K562 (cell line): ENCODE results near the gene FKRP. TPM values are rescaled to one million over a fixed set of nuclear protein-coding genes. Genes with fewer than 3 reads are reported as not detected.

Source experiments
- BRD9 ChIP-seq: fragments of 450-650 bp; IDR thresholded peaks from 2 replicates; pipeline ENCODE4 v1.6.1; 2018; ENCODE audit warnings: low read depth; ENCODE audit not compliant: partially characterized antibody
- CEBPG ChIP-seq, 3 experiments: fragments of 200-800 bp in 1 of 3; sonication (Bioruptor generic) in 1 of 3; sonication (generic) in 1 of 3; formaldehyde crosslinking in 1 of 3; IDR thresholded peaks in 2 of 3; conservative IDR thresholded peaks in 1 of 3; 2 replicates each; pipeline versions ENCODE4 v1.6.1 to v1.8.0; 2016 to 2022; ENCODE audit warnings: missing compliant biosample characterization in 2 of 3, missing genetic modification characterization in 2 of 3, mild to moderate bottlenecking in 1 of 3, missing genetic modification reagents in 1 of 3
- E4F1 ChIP-seq: fragments of 250-450 bp; sonication (Bioruptor Pico); IDR thresholded peaks from 2 replicates; pipeline ENCODE4 v1.5.0; 2021; ENCODE audit warnings: mild to moderate bottlenecking, borderline replicate concordance
- ETV5 ChIP-seq: sonication (generic); formaldehyde crosslinking; IDR thresholded peaks from 2 replicates; pipeline ENCODE4 v1.4.0; 2020; ENCODE audit warnings: low read depth, mild to moderate bottlenecking, missing genetic modification reagents
- KAT7 ChIP-seq: sonication (generic); formaldehyde crosslinking; IDR thresholded peaks from 2 replicates; pipeline ENCODE4 v1.8.0; 2022; ENCODE audit warnings: missing genetic modification reagents, mild to moderate bottlenecking, borderline replicate concordance
- KDM5B ChIP-seq: fragments of 200-600 bp; sonication (generic); IDR thresholded peaks from 2 replicates; pipeline ENCODE4 v1.6.1; 2012; ENCODE audit warnings: low read depth, mild to moderate bottlenecking, moderate library complexity, low read length, control low read depth, inconsistent platforms; ENCODE audit not compliant: insufficient replicate concordance
- KLF1 ChIP-seq: fragments of 450-650 bp; IDR thresholded peaks from 2 replicates; pipeline ENCODE4 v1.6.1; 2016; ENCODE audit warnings: missing genetic modification characterization, missing compliant biosample characterization
- L3MBTL2 ChIP-seq: fragments of 450-650 bp; IDR thresholded peaks from 2 replicates; pipeline ENCODE4 v1.6.1; 2016; ENCODE audit warnings: mild to moderate bottlenecking, moderate library complexity
- NELFE ChIP-seq: IDR thresholded peaks from 2 replicates; pipeline ENCODE4 v1.6.1; 2011; ENCODE audit warnings: mild to moderate bottlenecking; ENCODE audit not compliant: insufficient read depth, insufficient read length
- NKRF ChIP-seq: fragments of 450-650 bp; IDR thresholded peaks from 2 replicates; pipeline ENCODE4 v1.6.1; 2016; ENCODE audit warnings: borderline replicate concordance
- NONO ChIP-seq, 2 experiments: fragments of 200-400 bp in 1 of 2; fragments of 450-650 bp in 1 of 2; formaldehyde crosslinking in 1 of 2; IDR thresholded peaks; 2 replicates each; pipeline ENCODE4 v1.6.1; 2017; ENCODE audit warnings: low read depth in 2 of 2, mild to moderate bottlenecking in 2 of 2, moderate library complexity in 2 of 2, low read length in 1 of 2
- PHTF2 ChIP-seq: fragments of 250-450 bp; sonication (Bioruptor Pico); IDR thresholded peaks from 2 replicates; pipeline ENCODE4 v1.5.0; 2021; ENCODE audit warnings: mild to moderate bottlenecking
- SFPQ ChIP-seq: fragments of 200-400 bp; formaldehyde crosslinking; IDR thresholded peaks from 2 replicates; pipeline ENCODE4 v1.6.1; 2017; ENCODE audit warnings: mild to moderate bottlenecking, low read depth, low read length, moderate library complexity
- SMAD2 ChIP-seq: fragments of 150-350 bp; IDR thresholded peaks from 2 replicates; pipeline ENCODE4 v1.6.1; 2014; ENCODE audit warnings: low read depth, mild to moderate bottlenecking, low read length
- SMAD4 ChIP-seq: fragments of 250-450 bp; sonication (Bioruptor Pico); conservative IDR thresholded peaks from 2 replicates; pipeline ENCODE4 v1.8.0; 2021; ENCODE audit warnings: inconsistent platforms, mild to moderate bottlenecking, moderate library complexity
- ZNF134 ChIP-seq: fragments of 250-450 bp; sonication (Bioruptor Pico); conservative IDR thresholded peaks from 2 replicates; pipeline ENCODE4 v1.4.0; 2020
- ZNF197 ChIP-seq: fragments of 200-800 bp; sonication (Bioruptor generic); IDR thresholded peaks from 2 replicates; pipeline ENCODE4 v1.6.1; 2016; ENCODE audit warnings: low read depth, missing genetic modification characterization, missing compliant biosample characterization
- ZNF41 ChIP-seq: fragments of 250-450 bp; sonication (Bioruptor Pico); conservative IDR thresholded peaks from 2 replicates; pipeline ENCODE4 v1.4.0; 2020; ENCODE audit warnings: mild to moderate bottlenecking
- ZNF431 ChIP-seq: sonication (generic); formaldehyde crosslinking; IDR thresholded peaks from 2 replicates; pipeline ENCODE4 v1.8.0; 2022; ENCODE audit warnings: mild to moderate bottlenecking, missing genetic modification reagents
- ZNF764 ChIP-seq: fragments of 250-450 bp; sonication (Bioruptor Pico); IDR thresholded peaks from 2 replicates; pipeline ENCODE4 v1.4.0; 2020; ENCODE audit warnings: low read depth, mild to moderate bottlenecking, moderate library complexity
- polyA plus RNA-seq, 8 experiments: library from polyadenylated mRNA; depleted of rRNA in 4 of 8; stranded (reverse) in 5 of 8; unstranded in 3 of 8; fragments of >200 nt; fragmentation: Nextera tagmentation in 2 of 8; fragmentation: Illumina TruSeq in 1 of 8; extraction: Ambion mirVana in 2 of 8; extraction: Trizol in 1 of 8; gene quantifications; 2 replicates each; pipeline versions ENCODE4 v1.2.1 to v1.2.3, GENCODE V29; 2011 to 2014; ENCODE audit warnings: inconsistent platforms in 1 of 8, missing spikeins in 1 of 8
- total RNA-seq, 7 experiments: library from RNA; depleted of rRNA in 6 of 7; stranded (reverse); fragments of >200 nt in 6 of 7; fragmentation: Illumina TruSeq in 2 of 7; extraction: Trizol in 2 of 7; gene quantifications; 2 replicates each; pipeline versions ENCODE4 v1.2.1 to v1.2.3, GENCODE V29; 2011 to 2021; ENCODE audit warnings: low replicate concordance in 1 of 7

Gene FKRP
- total and polyA plus RNA-seq, 9 of the 15 experiments (the other 6 are each of a cell fraction or from before 2014, with no cell fraction given) = 0.68 to 16.1 (median 6.5) TPM

GRCh38 chr19:46787331-46788261, 41.7 kb downstream of the FKRP start (continued):
- TF ChIP-seq SFPQ (no peak), ZNF134 (CRISPR knock-in tag) (no peak), ZNF197 (CRISPR knock-in tag) (no peak), L3MBTL2 (no peak), KLF1 (no peak), SMAD2 (no peak), CEBPG (CRISPR knock-in tag; IDR thresholded peaks at IDR 0.05) (no peak; the same call in 1 of the 2 replicates), CEBPG (tag; conservative IDR thresholded peaks at IDR 0.05 in 1 of 2, IDR thresholded peaks at IDR 0.05 in 1 of 2) (no peak), NONO (IDR thresholded peaks at IDR 0.05; ENCODE audit: low read depth in 2 of 2, low read length in 1 of 2) (peak in 1 of 2 experiments; percentile 45; a peak in 1 of 4 replicates), ZNF764 (no peak), KDM5B (peak; percentile 49), SMAD4 (CRISPR knock-in tag) (no peak), NELFE (no peak), BRD9 (no peak), E4F1 (CRISPR knock-in tag) (no peak), KAT7 (CRISPR knock-in tag) (peak; percentile 93; the same call in 1 of the 2 replicates), ZNF41 (no peak), ETV5 (no peak), ZNF431 (CRISPR knock-in tag) (no peak), PHTF2 (CRISPR knock-in tag) (no peak), NKRF (no peak)
